ACHN (cell line): ENCODE data around the gene MID2.
A peak's percentile ranks its signal among the peaks of the same experiment; 100 is the strongest.
"Not testable (repeated sequence)": the region's sequence is repeated elsewhere in the genome, so short reads cannot be mapped to it uniquely, and the experiment has no call there.

Source experiments
- DNase-seq: peaks from one replicate; pipeline ENCODE4 v3.0.0-alpha.2; 2015
- in situ Hi-C: cut with HindIII; loops from 2 replicates; pipeline ENCODE4 v1.10.0; 2017; ENCODE audit warnings: low sequenced_read_pairs, low pct_ligation_motif_present, low pct_unique_long_range_greater_than_20kb

Gene MID2, protein sequence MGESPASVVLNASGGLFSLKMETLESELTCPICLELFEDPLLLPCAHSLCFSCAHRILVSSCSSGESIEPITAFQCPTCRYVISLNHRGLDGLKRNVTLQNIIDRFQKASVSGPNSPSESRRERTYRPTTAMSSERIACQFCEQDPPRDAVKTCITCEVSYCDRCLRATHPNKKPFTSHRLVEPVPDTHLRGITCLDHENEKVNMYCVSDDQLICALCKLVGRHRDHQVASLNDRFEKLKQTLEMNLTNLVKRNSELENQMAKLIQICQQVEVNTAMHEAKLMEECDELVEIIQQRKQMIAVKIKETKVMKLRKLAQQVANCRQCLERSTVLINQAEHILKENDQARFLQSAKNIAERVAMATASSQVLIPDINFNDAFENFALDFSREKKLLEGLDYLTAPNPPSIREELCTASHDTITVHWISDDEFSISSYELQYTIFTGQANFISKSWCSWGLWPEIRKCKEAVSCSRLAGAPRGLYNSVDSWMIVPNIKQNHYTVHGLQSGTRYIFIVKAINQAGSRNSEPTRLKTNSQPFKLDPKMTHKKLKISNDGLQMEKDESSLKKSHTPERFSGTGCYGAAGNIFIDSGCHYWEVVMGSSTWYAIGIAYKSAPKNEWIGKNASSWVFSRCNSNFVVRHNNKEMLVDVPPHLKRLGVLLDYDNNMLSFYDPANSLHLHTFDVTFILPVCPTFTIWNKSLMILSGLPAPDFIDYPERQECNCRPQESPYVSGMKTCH

DNA sequence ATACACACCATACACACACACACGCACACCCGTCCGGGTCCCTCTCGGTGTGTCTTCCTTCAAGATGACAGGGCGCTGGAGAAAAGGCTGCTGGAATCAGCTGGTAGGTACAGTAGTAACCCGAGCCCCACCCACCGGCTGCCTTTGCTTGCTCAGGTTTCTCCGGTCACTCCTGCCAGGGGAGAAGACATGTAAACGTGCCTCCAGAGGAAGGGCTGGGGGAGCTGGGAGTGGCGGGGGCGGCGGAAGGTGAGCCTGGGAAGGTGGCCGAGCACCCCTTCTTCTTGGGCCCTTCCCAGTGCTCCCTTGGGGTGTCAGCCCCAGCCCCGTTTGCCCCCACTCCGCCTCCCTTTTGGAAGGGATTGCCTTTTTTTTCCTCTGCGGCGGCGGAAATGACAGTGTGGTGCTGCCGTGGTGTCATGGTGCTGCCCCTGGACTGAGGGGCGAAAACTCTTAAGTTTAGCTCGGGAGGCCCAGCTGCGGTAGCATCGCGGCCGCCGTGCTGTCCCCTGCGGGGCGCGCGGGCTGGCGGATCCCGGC lies at the start of gene MID2:
Gene MID2 (plus strand): TSS at position 169 of the 540 bp plus-strand sequence. CDS start 561 bp downstream, outside the sequence.
- peak; percentile 37 for DNase-seq
- in situ Hi-C loops = no loop called here

- peak; percentile 76 for DNase-seq
- in situ Hi-C loops = no loop called here
Observed at GRCh38 chrX:107776649-107777535, 48.8 kb upstream of the MID2 start.

- in situ Hi-C loops = no loop called here
- no peak for DNase-seq
Observed at GRCh38 chrX:107777536-107777832, 48.2 kb upstream of the MID2 start, which contains the start of gene NCBP2L. Gene NCBP2L (plus strand): TSS chrX:107777733. CDS start chrX:107794221, 16,488 bp downstream.

DNA sequence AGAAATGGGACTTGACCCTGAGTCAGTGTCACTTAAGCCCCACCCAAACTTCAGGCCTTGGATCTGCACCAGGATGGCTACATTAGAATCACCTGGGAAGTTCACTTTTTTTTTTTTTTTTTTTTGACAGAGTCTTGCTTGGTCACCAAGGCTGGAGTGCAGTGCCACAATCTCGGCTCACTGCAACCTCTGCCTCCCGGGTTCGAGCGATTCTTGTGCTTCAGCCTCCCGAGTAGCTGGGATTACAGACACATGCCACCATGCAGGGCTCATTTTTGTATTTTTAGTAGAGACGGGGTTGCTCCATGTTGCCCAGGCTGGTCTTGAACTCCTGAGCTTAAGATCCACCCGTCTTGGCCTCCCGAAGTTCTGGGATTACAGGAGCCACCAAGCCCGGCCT lies 45.1 kb upstream of the MID2 start:
- in situ Hi-C loops = no loop called here
- DNase-seq = no peak

GRCh38 chrX:107787827-107788226 lies 37.8 kb upstream of the MID2 start:
- no peak for DNase-seq
- in situ Hi-C loops = no loop called here

GRCh38 chrX:107804427-107804826 lies 21.2 kb upstream of the MID2 start:
- no peak for DNase-seq
- in situ Hi-C loops = no loop called here

DNA sequence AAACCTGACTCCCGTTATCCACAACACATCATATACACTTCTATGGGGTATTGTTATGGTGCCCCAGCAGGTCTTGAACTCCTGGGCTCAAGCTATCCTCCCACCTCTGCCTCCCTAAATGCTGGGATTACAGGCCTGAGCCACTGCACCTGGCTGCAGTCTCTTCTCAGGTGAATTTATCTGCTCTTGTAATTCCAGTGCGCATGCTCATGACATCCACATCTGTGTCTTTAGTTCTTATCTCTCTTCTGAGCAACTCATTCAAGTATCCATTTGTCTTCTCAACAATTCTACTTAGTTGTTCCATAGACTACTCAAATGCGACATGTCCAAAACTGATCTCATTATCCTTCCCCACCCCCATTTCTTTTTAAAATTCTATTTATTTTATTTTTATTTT lies 20.5 kb upstream of the MID2 start:
- no peak for DNase-seq
- in situ Hi-C loops = no loop called here

- in situ Hi-C loops, DNase-seq: not testable (repeated sequence)
Observed at GRCh38 chrX:107810053-107810452, 15.6 kb upstream of the MID2 start.

- in situ Hi-C loops = no loop called here
- no peak for DNase-seq
Observed at GRCh38 chrX:107818900-107819521, 6.7 kb upstream of the MID2 start.

GRCh38 chrX:107823042-107823441 lies 2.6 kb upstream of the MID2 start:
- no peak for DNase-seq
- in situ Hi-C loops = no loop called here

- in situ Hi-C loops = no loop called here
- no peak for DNase-seq
Observed at GRCh38 chrX:107823456-107823855, 2.2 kb upstream of the MID2 start.

DNA sequence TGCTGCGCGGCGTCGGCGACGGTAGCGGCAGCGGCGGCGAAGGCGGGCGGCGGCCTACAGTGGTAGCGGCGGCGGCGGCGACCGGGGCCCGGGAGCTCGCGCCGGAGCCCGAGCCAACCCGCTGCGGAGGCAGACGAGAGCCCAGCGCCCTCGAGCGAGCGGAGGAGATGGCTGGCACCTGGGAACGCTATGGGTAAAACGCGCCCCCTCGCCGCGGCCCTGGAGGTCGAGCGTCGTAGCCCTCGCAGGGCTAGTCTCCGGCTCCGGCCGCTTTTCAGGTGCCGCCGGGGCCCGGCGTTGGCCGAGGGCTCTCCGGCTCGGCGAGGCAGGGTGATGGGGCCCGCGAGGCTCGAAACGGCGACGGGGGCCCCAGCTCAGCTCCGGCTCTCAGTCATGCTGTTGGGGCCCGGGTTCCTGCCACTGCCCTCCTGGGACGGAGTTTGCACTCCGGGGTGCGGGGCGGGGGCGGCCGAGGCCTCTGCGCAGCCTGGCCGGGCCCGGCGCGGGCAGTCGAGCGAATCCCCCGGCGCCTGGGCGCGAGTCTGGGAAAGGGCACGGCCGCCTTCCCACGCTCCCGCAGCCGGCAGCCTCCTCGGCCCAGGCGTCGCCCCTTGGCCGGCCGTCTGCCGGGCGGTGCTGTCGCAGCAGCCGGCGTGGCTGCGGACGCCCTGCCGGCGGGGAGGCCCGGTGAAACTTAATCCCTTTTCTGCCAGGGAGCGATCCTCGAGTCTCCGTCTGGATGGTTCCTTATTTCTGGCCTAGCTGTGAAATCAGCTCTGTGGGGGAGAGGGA lies 768 bp downstream of the MID2 start:
- DNase-seq = peak; percentile 19
- in situ Hi-C loops = no loop called here

- DNase-seq = no peak
- in situ Hi-C loops = no loop called here
Observed at GRCh38 chrX:107827030-107827831, 1.6 kb downstream of the MID2 start.

GRCh38 chrX:107827852-107828251 lies 2.2 kb downstream of the MID2 start:
- in situ Hi-C loops = no loop called here

GRCh38 chrX:107829878-107830277 lies 4.2 kb downstream of the MID2 start:
- no peak for DNase-seq
- in situ Hi-C loops = no loop called here

More at GRCh38 chrX:107827852-107828251, 2.2 kb downstream of the MID2 start:
- no peak for DNase-seq

DNA sequence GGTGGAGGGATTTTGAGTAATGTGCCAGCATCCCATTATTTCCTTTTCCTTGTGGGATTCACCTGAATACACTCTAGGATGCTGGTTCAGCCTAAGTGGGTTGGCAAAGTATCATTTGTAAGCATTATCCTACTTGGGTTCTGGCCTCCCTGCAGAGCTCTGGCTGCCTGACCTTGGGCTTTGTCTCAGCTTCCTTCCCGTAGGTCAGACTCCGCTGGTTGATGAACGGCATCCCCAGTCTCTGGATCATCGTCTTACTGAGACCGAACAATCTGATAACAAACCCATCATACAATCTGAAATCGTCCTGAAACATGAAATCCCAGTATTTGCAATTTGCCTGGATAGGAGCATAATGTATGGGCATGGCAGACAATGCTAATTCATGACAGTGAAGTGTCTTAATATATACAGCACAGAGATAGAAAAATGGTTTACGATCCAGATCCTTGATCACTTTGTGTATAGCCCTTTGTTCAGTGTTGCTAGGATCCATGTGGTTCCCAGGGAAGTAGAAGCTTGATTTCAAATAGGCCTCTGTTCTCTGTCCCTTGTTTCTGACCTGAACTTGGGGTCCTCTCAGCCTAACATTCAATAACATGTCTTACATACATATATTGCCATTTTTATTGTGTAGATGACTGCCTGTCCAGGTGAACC lies 5.5 kb downstream of the MID2 start:
- no peak for DNase-seq
- in situ Hi-C loops = no loop called here
